ENCODE data around the gene ZNF296.
"Not testable (repeated sequence)": the region's sequence is repeated elsewhere in the genome, so short reads cannot be mapped to it uniquely, and the experiment has no call there.

Gene ZNF296

DNA sequence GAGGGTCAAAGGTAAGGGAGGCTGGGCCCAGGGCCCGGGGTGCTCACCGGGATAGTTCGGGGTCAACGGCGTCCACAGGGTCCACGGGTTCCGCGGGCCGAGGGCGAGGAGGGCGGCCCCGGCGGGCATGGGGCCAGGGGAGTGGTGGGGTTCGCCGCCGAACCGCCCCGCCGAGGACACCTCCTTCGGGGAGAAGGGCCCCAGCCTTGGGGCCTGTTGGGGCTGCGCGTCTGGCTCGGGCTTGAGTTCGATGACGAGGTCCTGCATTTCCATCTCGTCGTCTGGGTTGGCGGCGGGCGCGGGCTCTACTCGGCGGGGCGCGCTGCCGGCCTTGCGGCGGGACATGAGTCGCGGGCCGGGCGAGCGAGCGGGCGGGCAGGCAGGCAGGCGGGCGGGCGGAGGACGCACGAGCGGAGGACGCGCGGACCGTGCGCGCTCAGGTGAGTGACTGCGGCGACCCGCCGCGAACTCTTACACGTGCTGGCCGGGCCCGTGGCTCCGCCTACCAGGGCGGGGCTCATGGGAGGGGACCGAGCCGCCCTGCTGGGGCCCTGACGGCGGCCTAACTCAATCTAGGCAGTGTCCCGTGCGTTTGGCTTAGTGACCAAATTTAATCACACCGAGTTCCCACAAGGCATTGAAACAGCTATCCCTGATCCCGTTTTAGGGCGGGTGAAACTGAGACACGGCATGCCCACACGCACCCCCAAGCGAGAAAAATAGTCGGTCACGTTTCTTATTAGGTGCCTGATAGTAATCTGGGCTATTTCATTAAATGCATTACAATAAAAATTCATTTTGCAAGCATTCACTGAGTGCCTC is at the start of gene ZNF296:
TSS of gene ZNF296 (minus strand) at position 450 of the 822 bp plus-strand sequence. CDS start at position 345, 105 bp downstream.
- Histone ChIP-seq H3K4me1 (ENCODE audit: control insufficient read depth in 5 of 5, insufficient read depth in 5 of 5, low read length in 5 of 5) (peaks cover 5 to 42% (median 36%) of the 10 kb centered on the region in 5 donors), H3K36me3 (ENCODE audit: control insufficient read depth in 5 of 5, insufficient read depth in 5 of 5, low read length in 5 of 5) (peaks cover 0 to 14% (median 8%) of the 10 kb centered on the region in 5 donors), H3K4me3 (ENCODE audit: low read depth in 1 of 5, low read length in 5 of 5) (peak within 1 kb of the TSS; percentile 45 to 70 (median 60)), H3K27ac (ENCODE audit: low read depth, low read length) (no peak within 1 kb of the TSS), H3K9me3 (ENCODE audit: control insufficient read depth in 5 of 5, low read length in 5 of 5) (no peaks in the 10 kb centered on the region), H3K27me3 (ENCODE audit: control insufficient read depth in 5 of 5, insufficient read depth in 4 of 5, low read length in 5 of 5) (no peaks in the 10 kb centered on the region), H3K9ac (ENCODE audit: low read length in 5 of 5) (peak within 1 kb of the TSS; percentile 42 to 68 (median 56))

DNA sequence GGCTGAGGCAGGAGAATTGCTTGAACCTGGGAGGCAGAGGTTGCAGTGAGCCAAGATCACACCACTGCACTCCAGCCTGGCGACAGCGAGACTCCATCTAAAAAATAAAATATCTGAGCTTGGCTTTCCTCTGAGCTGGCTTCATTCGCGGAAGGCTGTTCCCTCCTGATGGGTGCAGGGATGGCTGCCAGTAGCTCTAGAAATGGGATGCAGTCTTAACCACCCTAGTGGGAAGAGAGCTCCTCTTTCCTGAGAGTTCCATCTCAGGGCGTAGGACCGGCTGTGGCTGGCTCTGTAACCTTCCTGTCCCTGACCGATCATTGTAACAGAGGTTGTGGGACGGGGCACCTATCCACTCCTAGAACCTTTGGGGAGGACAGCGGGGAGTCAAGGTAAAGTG is 49.1 kb upstream of the ZNF296 start:
- Histone ChIP-seq H3K9ac (ENCODE audit: low read length in 5 of 5) (no peak overlapping the region), H3K9me3 (ENCODE audit: control insufficient read depth in 5 of 5, low read length in 5 of 5) (no peaks in the 10 kb centered on the region), H3K36me3 (ENCODE audit: control insufficient read depth in 5 of 5, insufficient read depth in 5 of 5, low read length in 5 of 5) (peaks cover 0 to 5% (median 3%) of the 10 kb centered on the region in 5 donors)

DNA sequence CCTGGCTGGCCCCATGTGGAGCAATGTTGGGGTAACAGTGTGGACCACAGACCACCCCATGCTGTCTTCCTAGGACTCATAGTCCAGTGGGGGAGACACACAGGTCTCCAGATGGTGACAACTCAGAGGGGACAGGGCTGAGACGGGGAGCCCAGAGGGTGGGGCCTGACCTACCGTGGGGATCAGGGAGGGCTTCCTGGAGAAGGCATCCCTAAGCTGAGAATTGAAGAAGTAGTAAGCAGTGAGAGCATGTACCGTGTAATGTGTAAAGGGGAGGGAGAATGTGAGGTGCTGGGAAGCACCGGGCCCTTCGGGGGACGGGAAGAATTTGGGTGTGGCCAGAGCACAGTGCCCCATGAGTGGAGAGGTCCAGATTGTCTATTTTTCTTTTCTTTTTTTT is 47.7 kb upstream of the ZNF296 start:
- Histone ChIP-seq H3K4me3 (ENCODE audit: low read depth in 1 of 5, low read length in 5 of 5) (no peak overlapping the region), H3K27me3 (ENCODE audit: control insufficient read depth in 5 of 5, insufficient read depth in 4 of 5, low read length in 5 of 5) (no peaks in the 10 kb centered on the region), H3K27ac (ENCODE audit: low read depth, low read length) (no peak overlapping the region), H3K9me3 (ENCODE audit: control insufficient read depth in 5 of 5, low read length in 5 of 5) (no peaks in the 10 kb centered on the region), H3K9ac (ENCODE audit: low read length in 5 of 5) (no peak overlapping the region), H3K36me3 (ENCODE audit: control insufficient read depth in 5 of 5, insufficient read depth in 5 of 5, low read length in 5 of 5) (peaks cover 0 to 4% (median 3%) of the 10 kb centered on the region in 5 donors), H3K4me1 (ENCODE audit: control insufficient read depth in 5 of 5, insufficient read depth in 5 of 5, low read length in 5 of 5) (peaks cover 0 to 12% (median 6%) of the 10 kb centered on the region in 5 donors)

More for the DNA sequence above, 49.1 kb upstream of the ZNF296 start:
- Histone ChIP-seq H3K4me1 (ENCODE audit: control insufficient read depth in 5 of 5, insufficient read depth in 5 of 5, low read length in 5 of 5) (peaks cover 0 to 12% (median 6%) of the 10 kb centered on the region in 5 donors), H3K27me3 (ENCODE audit: control insufficient read depth in 5 of 5, insufficient read depth in 4 of 5, low read length in 5 of 5) (no peaks in the 10 kb centered on the region), H3K27ac (ENCODE audit: low read depth, low read length) (no peak overlapping the region), H3K4me3 (ENCODE audit: low read depth in 1 of 5, low read length in 5 of 5) (no peak overlapping the region)

- Histone ChIP-seq H3K4me3 (ENCODE audit: low read depth in 1 of 5, low read length in 5 of 5) (no peak overlapping the region), H3K36me3 (ENCODE audit: control insufficient read depth in 5 of 5, insufficient read depth in 5 of 5, low read length in 5 of 5) (peaks cover 0 to 3% (median 0%) of the 10 kb centered on the region in 5 donors), H3K4me1 (ENCODE audit: control insufficient read depth in 5 of 5, insufficient read depth in 5 of 5, low read length in 5 of 5) (peaks cover 0 to 12% (median 9%) of the 10 kb centered on the region in 5 donors), H3K9me3 (ENCODE audit: control insufficient read depth in 5 of 5, low read length in 5 of 5) (no peaks in the 10 kb centered on the region), H3K9ac (ENCODE audit: low read length in 5 of 5) (peak overlapping the region in 1 of 5 donors; percentile 4), H3K27me3 (ENCODE audit: control insufficient read depth in 5 of 5, insufficient read depth in 4 of 5, low read length in 5 of 5) (no peaks in the 10 kb centered on the region), H3K27ac (ENCODE audit: low read depth, low read length) (no peak overlapping the region)
Observed at GRCh38 chr19:45123440-45123850, 47.2 kb upstream of the ZNF296 start.

GRCh38 chr19:45122832-45123231 is 46.6 kb upstream of the ZNF296 start:
- no peak overlapping the region for H3K4me3 ChIP-seq (ENCODE audit: low read depth in 1 of 5, low read length in 5 of 5)
- no peak overlapping the region for H3K27ac ChIP-seq (ENCODE audit: low read depth, low read length)
- peaks cover 0 to 15% (median 14%) of the 10 kb centered on the region in 5 donors for H3K4me1 ChIP-seq (ENCODE audit: control insufficient read depth in 5 of 5, insufficient read depth in 5 of 5, low read length in 5 of 5)
- no peaks in the 10 kb centered on the region for H3K9me3 ChIP-seq (ENCODE audit: control insufficient read depth in 5 of 5, low read length in 5 of 5)
- no peak overlapping the region for H3K9ac ChIP-seq (ENCODE audit: low read length in 5 of 5)
- no peaks in the 10 kb centered on the region for H3K27me3 ChIP-seq (ENCODE audit: control insufficient read depth in 5 of 5, insufficient read depth in 4 of 5, low read length in 5 of 5)
- peaks cover 0 to 3% (median 0%) of the 10 kb centered on the region in 5 donors for H3K36me3 ChIP-seq (ENCODE audit: control insufficient read depth in 5 of 5, insufficient read depth in 5 of 5, low read length in 5 of 5)

DNA sequence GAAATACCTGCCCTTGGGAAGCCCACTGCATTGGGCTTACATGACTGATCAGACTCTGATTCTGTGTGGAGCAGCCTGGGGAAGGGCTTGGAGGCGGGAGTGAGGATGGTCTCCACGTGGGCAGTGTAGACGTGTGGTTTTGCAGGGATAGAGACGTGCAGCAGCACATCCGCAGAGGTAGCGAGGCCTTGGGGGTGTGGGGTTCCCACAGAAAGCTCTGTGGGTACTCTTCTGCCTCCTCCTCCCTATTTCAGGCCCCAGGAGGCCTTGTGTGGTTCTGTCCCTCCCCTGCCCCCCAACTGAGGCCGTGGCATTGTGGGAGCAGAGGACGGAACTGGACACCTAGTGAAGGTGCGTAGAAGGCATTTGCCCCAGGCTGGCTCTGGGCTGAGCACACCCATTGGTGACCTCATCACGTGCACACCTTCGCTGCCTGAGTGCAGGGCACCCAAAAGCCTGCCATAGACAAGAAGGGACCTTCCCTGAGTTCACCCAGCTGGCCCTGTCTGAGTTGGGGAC is 45.6 kb upstream of the ZNF296 start:
- Histone ChIP-seq H3K27me3 (ENCODE audit: control insufficient read depth in 5 of 5, insufficient read depth in 4 of 5, low read length in 5 of 5) (no peaks in the 10 kb centered on the region), H3K27ac (ENCODE audit: low read depth, low read length) (no peak overlapping the region), H3K4me1 (ENCODE audit: control insufficient read depth in 5 of 5, insufficient read depth in 5 of 5, low read length in 5 of 5) (peaks cover 0 to 23% (median 21%) of the 10 kb centered on the region in 5 donors)

GRCh38 chr19:45119582-45119981 is 43.3 kb upstream of the ZNF296 start:
- Histone ChIP-seq H3K27me3 (ENCODE audit: control insufficient read depth in 5 of 5, insufficient read depth in 4 of 5, low read length in 5 of 5) (no peaks in the 10 kb centered on the region), H3K27ac (ENCODE audit: low read depth, low read length) (no peak overlapping the region), H3K9me3 (ENCODE audit: control insufficient read depth in 5 of 5, low read length in 5 of 5) (no peaks in the 10 kb centered on the region), H3K4me1 (ENCODE audit: control insufficient read depth in 5 of 5, insufficient read depth in 5 of 5, low read length in 5 of 5) (peaks cover 0 to 21% (median 18%) of the 10 kb centered on the region in 5 donors), H3K9ac (ENCODE audit: low read length in 5 of 5) (no peak overlapping the region), H3K36me3 (ENCODE audit: control insufficient read depth in 5 of 5, insufficient read depth in 5 of 5, low read length in 5 of 5) (peaks cover 0 to 3% (median 0%) of the 10 kb centered on the region in 5 donors), H3K4me3 (ENCODE audit: low read depth in 1 of 5, low read length in 5 of 5) (no peak overlapping the region)

More for the DNA sequence above, 45.6 kb upstream of the ZNF296 start:
- Histone ChIP-seq H3K4me3 (ENCODE audit: low read depth in 1 of 5, low read length in 5 of 5) (no peak overlapping the region), H3K9ac (ENCODE audit: low read length in 5 of 5) (no peak overlapping the region), H3K36me3 (ENCODE audit: control insufficient read depth in 5 of 5, insufficient read depth in 5 of 5, low read length in 5 of 5) (peaks cover 0 to 3% (median 0%) of the 10 kb centered on the region in 5 donors), H3K9me3 (ENCODE audit: control insufficient read depth in 5 of 5, low read length in 5 of 5) (no peaks in the 10 kb centered on the region)

DNA sequence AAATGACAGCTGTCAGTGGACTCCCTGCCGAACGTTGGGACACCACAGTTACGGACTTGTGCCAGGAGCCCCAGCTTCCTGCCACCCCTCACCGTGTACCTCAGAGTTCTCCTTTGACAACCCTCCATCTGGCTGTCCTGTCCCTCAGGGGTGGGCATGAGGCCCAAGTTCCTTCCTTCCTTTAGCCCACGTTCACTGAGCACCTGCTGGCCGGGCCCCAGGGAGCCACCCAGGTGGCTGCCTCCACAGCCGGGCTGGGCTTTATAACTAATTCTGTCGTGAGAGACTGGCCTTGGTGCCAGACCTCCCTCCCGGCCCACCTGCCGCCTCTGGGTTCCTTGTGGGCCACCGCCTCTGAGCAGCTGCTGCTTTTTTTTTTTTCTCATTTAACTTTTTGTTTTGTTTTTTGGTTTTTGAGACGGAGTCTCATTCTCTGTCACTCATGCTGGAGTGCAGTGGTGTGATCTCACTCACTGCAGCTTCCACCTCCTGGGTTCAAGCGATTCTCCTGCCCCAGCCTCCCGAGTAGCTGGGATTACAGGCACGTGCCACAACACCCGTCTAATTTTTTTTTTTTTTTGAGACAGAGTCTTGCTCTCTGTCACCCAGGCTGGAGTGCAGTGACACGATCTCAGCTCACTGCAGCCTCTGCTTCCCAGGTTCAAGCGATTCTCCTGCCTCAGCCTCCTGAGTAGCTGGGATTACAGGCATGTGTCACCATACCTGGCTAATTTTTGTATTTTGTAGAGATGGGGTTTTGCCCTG is 42.5 kb upstream of the ZNF296 start:
- H3K27me3 ChIP-seq (ENCODE audit: control insufficient read depth in 5 of 5, insufficient read depth in 4 of 5, low read length in 5 of 5); H3K4me3 ChIP-seq (ENCODE audit: low read depth in 1 of 5, low read length in 5 of 5); H3K36me3 ChIP-seq (ENCODE audit: control insufficient read depth in 5 of 5, insufficient read depth in 5 of 5, low read length in 5 of 5); H3K9me3 ChIP-seq (ENCODE audit: control insufficient read depth in 5 of 5, low read length in 5 of 5); H3K27ac ChIP-seq (ENCODE audit: low read depth, low read length): not testable (repeated sequence)
- peak overlapping the region in 1 of 5 donors; percentile 25 for H3K9ac ChIP-seq (ENCODE audit: low read length in 5 of 5)
- H3K4me1 ChIP-seq (ENCODE audit: control insufficient read depth in 5 of 5, insufficient read depth in 5 of 5, low read length in 5 of 5): peaks cover 0 to 20% (median 15%) of the 10 kb centered on the region in 5 donors

- Histone ChIP-seq H3K4me1 (ENCODE audit: control insufficient read depth in 5 of 5, insufficient read depth in 5 of 5, low read length in 5 of 5) (peaks cover 0 to 17% (median 10%) of the 10 kb centered on the region in 5 donors), H3K27me3 (ENCODE audit: control insufficient read depth in 5 of 5, insufficient read depth in 4 of 5, low read length in 5 of 5) (no peaks in the 10 kb centered on the region), H3K9ac (ENCODE audit: low read length in 5 of 5) (peak overlapping the region in 3 of 5 donors; percentile 19 to 25 (median 21)), H3K36me3 (ENCODE audit: control insufficient read depth in 5 of 5, insufficient read depth in 5 of 5, low read length in 5 of 5) (peaks cover 0 to 2% (median 0%) of the 10 kb centered on the region in 5 donors), H3K27ac (ENCODE audit: low read depth, low read length) (no peak overlapping the region), H3K4me3 (ENCODE audit: low read depth in 1 of 5, low read length in 5 of 5) (no peak overlapping the region), H3K9me3 (ENCODE audit: control insufficient read depth in 5 of 5, low read length in 5 of 5) (no peaks in the 10 kb centered on the region)
Observed at GRCh38 chr19:45118106-45118505, 41.8 kb upstream of the ZNF296 start.
